Measurements from ENCODE around the gene FAM13A. TPM values are rescaled to one million over a fixed set of nuclear protein-coding genes. Genes with fewer than 3 reads are reported as not detected.

The FAM13A gene
- total and polyA plus RNA-seq, 3 donors from 2014 or later = 30.7 to 123 (median 109) TPM

Small RNA genes within 50 kb of the gene (small RNA-seq; reads per million reads assigned to genes)
- 0 reads per million in 2 donors for gene RF02115
- 0.19 to 0.46 reads per million in 2 donors for gene RNU6-33P

Other genes starting within 250 kb of the FAM13A start
- 10 to 100 TPM in 1 of 2 donors, 1 to 10 TPM in 1; 9.3 to 11.5 TPM for gene TIGD2, start 54.3 kb upstream of the FAM13A start, total RNA-seq
- gene TIGD2, start 54.3 kb upstream of the FAM13A start, polyA plus RNA-seq (ENCODE audit: insufficient read depth, low read depth, low replicate concordance) = 4.0 TPM